Lower lobe of right lung (tissue), 2 donors: ENCODE data around the gene LEO1. TPM values are rescaled to one million over a fixed set of nuclear protein-coding genes. Genes with fewer than 3 reads are reported as not detected.

Source experiments
- ATAC-seq, 2 donors: fragments of 200-7000 bp; cut with Tn5 transposase; one replicate each; pipeline ENCODE4 v1.9.1; 2020 to 2022; ENCODE audit warnings: mild to moderate bottlenecking in 2 of 2, moderate library complexity in 2 of 2
- DNase-seq: peaks from one replicate; pipeline ENCODE4 v3.0.0-alpha.2; 2020
- H3K27ac ChIP-seq: fragments of 200-600 bp; one replicate; pipeline ENCODE4 v1.8.0; 2022
- H3K27me3 ChIP-seq: fragments of 200-600 bp; one replicate; pipeline ENCODE4 v1.8.0; 2022; ENCODE audit warnings: low read depth
- H3K36me3 ChIP-seq: fragments of 200-600 bp; one replicate; pipeline ENCODE4 v1.8.0; 2022; ENCODE audit warnings: mild to moderate bottlenecking
- H3K4me1 ChIP-seq: fragments of 200-600 bp; one replicate; pipeline ENCODE4 v1.8.0; 2022
- H3K4me3 ChIP-seq: fragments of 200-600 bp; one replicate; pipeline ENCODE4 v1.8.0; 2022; ENCODE audit warnings: mild to moderate bottlenecking
- H3K9me3 ChIP-seq: fragments of 200-600 bp; one replicate; pipeline ENCODE4 v1.8.0; 2022
- CTCF ChIP-seq: fragments of 200-600 bp; IDR thresholded peaks from one replicate; pipeline ENCODE4 v1.8.0; 2022; ENCODE audit warnings: antibody characterized with exemption, mild to moderate bottlenecking
- intact Hi-C: fragments of 100-400 bp; cut with DNase I; formaldehyde crosslinking; loops from one replicate; pipeline ENCODE4 v1.11.0; 2022
- long read RNA-seq: library from polyadenylated mRNA; unstranded; transcript quantifications from one replicate; pipeline ENCODE4 v2.0.0, GENCODE V29; 2021
- total RNA-seq: library from RNA; stranded (reverse); fragmentation: NEBNext Ultra II Directional; extraction: Animal tissue kit (Norgen Biotek cat#: 25700); gene quantifications from one replicate; pipeline ENCODE4 v1.2.1, GENCODE V29; 2021
- donor health status: DM: no; HTN: yes; CAD: no; lungs with severe emphysema.

The LEO1 gene
- 12.6 TPM for total RNA-seq
- long read RNA-seq, transcript LEO1-201 (12 exons, 2,193 nt), result major isoform, 25 of 31 reads
- long read RNA-seq, partial matches to known transcripts, result 4 of 31 reads
- long read RNA-seq, other reads (novel, unspliced or antisense), result 2 of 31 reads

- intact Hi-C loops, result no loop called here
- peak within 1 kb of the TSS; percentile 97 for H3K4me3 ChIP-seq
- ATAC-seq (peak; percentile 98 to 99), DNase-seq (peak; percentile 92)
- H3K27me3 ChIP-seq, result no peaks in the 10 kb centered on the region
- peaks cover 5% of the 10 kb centered on the region for H3K36me3 ChIP-seq
- H3K27ac ChIP-seq, result peak within 1 kb of the TSS; percentile 93
- peak; percentile 44 for TF ChIP-seq CTCF
- H3K9me3 ChIP-seq, result peaks cover 16% of the 10 kb centered on the region
- H3K4me1 ChIP-seq, result peaks cover 26% of the 10 kb centered on the region
Measured at GRCh38 chr15:51971375-51972133, at the start of gene LEO1. LEO1 (minus strand) TSS chr15:51971778; CDS start chr15:51971745, 33 bp downstream.

GRCh38 chr15:52021128-52021671 lies 49.6 kb upstream of the LEO1 start:
- Histone ChIP-seq H3K9me3 (no peaks in the 10 kb centered on the region), H3K4me1 (peaks cover 28% of the 10 kb centered on the region), H3K4me3 (peak overlapping the region; percentile 78), H3K27ac (peak overlapping the region; percentile 96), H3K36me3 (no peaks in the 10 kb centered on the region), H3K27me3 (no peaks in the 10 kb centered on the region)
- intact Hi-C loops, result no loop called here
- no peak for DNase-seq
- peak; percentile 40 to 76 for ATAC-seq
- TF ChIP-seq CTCF, result no peak

- no peak for TF ChIP-seq CTCF
- Histone ChIP-seq H3K4me3 (peak overlapping the region; percentile 78), H3K4me1 (peaks cover 28% of the 10 kb centered on the region), H3K27ac (peak overlapping the region; percentile 96), H3K36me3 (no peaks in the 10 kb centered on the region), H3K27me3 (no peaks in the 10 kb centered on the region), H3K9me3 (no peaks in the 10 kb centered on the region)
- DNase-seq (no peak), ATAC-seq (peak in 1 of 2 donors; percentile 3)
- intact Hi-C loops, result no loop called here
Measured at GRCh38 chr15:52020221-52021085, 48.9 kb upstream of the LEO1 start.

DNA sequence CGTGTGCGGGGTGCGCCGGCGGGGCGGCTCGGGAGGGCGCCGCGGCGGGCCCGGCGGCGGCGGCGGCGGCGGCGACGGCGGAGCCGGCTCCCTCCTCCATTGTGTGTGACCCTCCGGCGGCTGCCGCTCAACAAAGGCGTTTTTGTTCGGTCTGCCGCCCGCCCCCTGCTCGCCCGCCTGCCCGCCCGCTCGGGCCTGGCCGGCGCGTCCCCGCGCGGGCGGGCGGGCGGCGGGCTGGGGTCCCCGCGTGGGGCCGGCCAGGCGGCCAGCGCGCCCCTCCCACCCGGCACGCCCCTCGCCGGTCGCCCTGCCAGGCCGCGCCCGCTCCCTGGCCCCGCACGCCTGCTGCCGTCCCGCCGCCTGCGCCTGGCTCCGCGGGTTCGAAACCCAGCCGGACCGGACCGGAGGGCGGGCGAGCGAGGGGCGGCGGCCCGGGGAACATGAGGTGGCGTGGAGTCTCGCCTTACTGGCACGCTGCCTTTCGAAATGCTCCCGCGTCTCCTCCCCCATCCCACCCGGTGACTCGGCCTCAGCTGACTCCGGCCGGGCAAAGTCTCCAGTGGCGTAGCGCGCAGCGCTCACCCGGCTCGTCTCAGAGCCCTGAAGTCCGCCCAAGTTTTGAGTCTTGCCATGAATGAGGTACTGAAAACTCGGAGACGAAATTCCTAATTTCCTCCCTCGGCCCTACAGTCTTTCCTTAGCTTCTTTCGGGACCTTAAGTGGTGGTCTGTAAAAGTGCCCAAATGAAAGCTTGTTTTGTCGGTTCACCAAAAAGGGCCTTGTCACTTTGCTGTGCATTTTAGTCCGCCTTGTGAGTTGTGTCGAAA lies 48.0 kb upstream of the LEO1 start:
- peaks cover 28% of the 10 kb centered on the region for H3K4me1 ChIP-seq
- TF ChIP-seq CTCF, result no peak
- intact Hi-C loops, result no loop called here

More for the DNA sequence above, 48.0 kb upstream of the LEO1 start:
- Histone ChIP-seq H3K9me3 (no peaks in the 10 kb centered on the region), H3K4me3 (peak overlapping the region; percentile 78), H3K36me3 (no peaks in the 10 kb centered on the region), H3K27ac (peak overlapping the region; percentile 96), H3K27me3 (no peaks in the 10 kb centered on the region)
- ATAC-seq (peak; percentile 86 to 87), DNase-seq (peak; percentile 91)
